Suprapubic skin (tissue), 3 donors: Measurements from ENCODE around the gene RAB20.

Experiments used
- CTCF ChIP-seq, 2 donors: fragments of 200-600 bp in 1 of 2; fragments of 450-650 bp in 1 of 2; sonication (generic) in 1 of 2; IDR thresholded peaks; one replicate each; pipeline ENCODE4 v1.5.1; 2016 to 2019; ENCODE audit warnings: antibody characterized with exemption in 2 of 2, mild to moderate bottlenecking in 1 of 2, moderate library complexity in 1 of 2
- POLR2A ChIP-seq, 2 donors: fragments of 450-650 bp; IDR thresholded peaks; one replicate each; pipeline ENCODE4 v1.6.1; 2017; ENCODE audit warnings: antibody characterized with exemption in 2 of 2, mild to moderate bottlenecking in 2 of 2, moderate library complexity in 2 of 2

- TF ChIP-seq CTCF (IDR thresholded peaks at IDR 0.05) (no peak), POLR2A (IDR thresholded peaks at IDR 0.05) (no peak)
Measured at GRCh38 chr13:110509971-110510786, 51.3 kb downstream of the RAB20 start.
